ENCODE results near the gene SLC8B1.
A peak's percentile ranks its signal among the peaks of the same experiment; 100 is the strongest.

The SLC8B1 gene

DNA sequence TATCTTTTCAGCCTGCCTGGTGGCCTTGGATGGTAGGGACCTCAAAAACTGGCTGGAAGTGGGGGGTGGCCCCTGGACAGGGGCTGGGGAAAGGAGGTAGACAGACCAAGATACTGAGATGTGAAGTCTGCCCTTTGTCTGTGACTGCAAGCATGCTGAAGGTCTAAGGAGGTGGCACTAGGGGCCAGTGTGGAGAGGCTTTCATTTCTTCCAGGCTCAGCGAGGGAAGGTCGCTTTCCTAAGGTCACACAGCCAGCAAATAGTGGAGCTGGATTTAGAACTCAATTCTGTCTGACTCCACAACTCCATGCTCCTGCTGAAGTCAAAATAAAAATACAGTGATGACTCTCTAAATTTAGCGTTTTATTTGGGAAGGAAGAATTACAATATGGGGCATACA lies 12.2 kb upstream of the SLC8B1 start:
- TF ChIP-seq, protein P1, sequence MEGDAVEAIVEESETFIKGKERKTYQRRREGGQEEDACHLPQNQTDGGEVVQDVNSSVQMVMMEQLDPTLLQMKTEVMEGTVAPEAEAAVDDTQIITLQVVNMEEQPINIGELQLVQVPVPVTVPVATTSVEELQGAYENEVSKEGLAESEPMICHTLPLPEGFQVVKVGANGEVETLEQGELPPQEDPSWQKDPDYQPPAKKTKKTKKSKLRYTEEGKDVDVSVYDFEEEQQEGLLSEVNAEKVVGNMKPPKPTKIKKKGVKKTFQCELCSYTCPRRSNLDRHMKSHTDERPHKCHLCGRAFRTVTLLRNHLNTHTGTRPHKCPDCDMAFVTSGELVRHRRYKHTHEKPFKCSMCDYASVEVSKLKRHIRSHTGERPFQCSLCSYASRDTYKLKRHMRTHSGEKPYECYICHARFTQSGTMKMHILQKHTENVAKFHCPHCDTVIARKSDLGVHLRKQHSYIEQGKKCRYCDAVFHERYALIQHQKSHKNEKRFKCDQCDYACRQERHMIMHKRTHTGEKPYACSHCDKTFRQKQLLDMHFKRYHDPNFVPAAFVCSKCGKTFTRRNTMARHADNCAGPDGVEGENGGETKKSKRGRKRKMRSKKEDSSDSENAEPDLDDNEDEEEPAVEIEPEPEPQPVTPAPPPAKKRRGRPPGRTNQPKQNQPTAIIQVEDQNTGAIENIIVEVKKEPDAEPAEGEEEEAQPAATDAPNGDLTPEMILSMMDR (IDR thresholded peaks at IDR 0.05; ENCODE audit: low read depth, low read length): peak; percentile 2
- no peak overlapping the region for H3K4me3 ChIP-seq (ENCODE audit: low read depth, low read length)
- in situ Hi-C loops (cut with HindIII; ENCODE audit: low sequenced_read_pairs): no loop called here
- DNase-seq (ENCODE audit: low read depth, low spot score): no peak

DNA sequence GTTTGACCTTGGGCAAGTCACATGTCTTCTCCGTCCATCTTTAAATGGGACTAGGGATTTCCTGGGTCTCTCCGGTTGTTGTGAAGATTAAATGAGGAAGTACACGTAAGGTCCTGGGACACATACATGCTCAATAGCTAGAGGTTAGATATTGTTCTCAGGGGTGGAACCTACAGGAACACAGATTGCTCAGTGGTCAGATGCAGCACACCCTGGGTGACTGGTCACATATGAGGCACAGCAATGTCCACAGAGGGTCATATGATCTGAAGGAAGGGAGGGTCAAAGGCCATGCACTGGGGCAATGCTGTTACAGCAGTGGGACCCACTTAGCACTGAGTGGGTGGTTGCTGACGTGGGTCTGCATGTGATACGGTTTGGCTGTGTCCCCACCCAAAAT lies 11.4 kb upstream of the SLC8B1 start:
- no peak overlapping the region for H3K4me3 ChIP-seq (ENCODE audit: low read depth, low read length)
- DNase-seq (ENCODE audit: low read depth, low spot score): no peak
- TF ChIP-seq, protein P1 (IDR thresholded peaks at IDR 0.05; ENCODE audit: low read depth, low read length): no peak
- in situ Hi-C loops (cut with HindIII; ENCODE audit: low sequenced_read_pairs): no loop called here

DNA sequence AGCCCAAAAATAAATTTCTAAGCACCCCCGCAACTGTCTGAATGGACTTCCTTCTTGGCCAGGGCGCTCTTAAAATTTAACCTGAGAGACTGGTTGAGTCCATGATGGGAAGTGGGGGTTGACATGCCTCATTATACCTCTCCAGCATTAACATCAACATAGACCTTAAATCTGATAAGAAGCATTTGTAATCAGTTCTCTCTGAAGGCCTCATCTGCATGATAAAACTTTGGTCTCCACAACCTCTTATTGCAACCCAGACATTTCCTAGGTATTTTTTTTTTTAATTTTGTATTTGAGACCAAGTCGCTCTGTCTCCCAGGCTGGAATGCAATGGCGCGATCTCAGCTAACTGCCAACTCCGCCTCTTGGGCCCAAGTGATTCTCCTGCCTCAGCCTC lies 10.4 kb upstream of the SLC8B1 start:
- TF ChIP-seq, protein P1 (IDR thresholded peaks at IDR 0.05; ENCODE audit: low read depth, low read length): no peak
- H3K4me3 ChIP-seq (ENCODE audit: low read depth, low read length): no peak overlapping the region
- in situ Hi-C loops (cut with HindIII; ENCODE audit: low sequenced_read_pairs): no loop called here
- no peak for DNase-seq (ENCODE audit: low read depth, low spot score)

DNA sequence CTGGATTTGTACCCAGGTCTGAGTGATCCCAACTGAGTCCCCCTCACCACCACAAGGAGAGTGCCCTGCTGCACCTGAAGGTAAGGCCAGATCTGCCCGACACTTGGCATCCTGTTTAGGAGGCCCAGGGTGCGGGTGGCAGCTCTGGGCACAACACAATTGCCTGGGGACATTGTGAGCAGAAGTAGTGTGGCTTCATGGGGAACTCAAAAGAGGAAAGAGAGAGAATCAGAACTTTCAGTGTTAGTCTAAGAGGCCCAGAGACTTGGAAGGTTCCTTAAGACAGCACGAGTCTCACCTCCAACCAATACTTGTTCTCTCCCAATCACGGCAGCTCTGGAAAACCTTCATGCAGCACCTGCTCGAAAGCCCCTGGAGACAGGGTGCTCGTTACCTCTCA lies 6.6 kb upstream of the SLC8B1 start:
- in situ Hi-C loops (cut with HindIII; ENCODE audit: low sequenced_read_pairs): no loop called here
- DNase-seq (ENCODE audit: low read depth, low spot score): no peak
- TF ChIP-seq, protein P1 (IDR thresholded peaks at IDR 0.05; ENCODE audit: low read depth, low read length): no peak
- H3K4me3 ChIP-seq (ENCODE audit: low read depth, low read length): no peak overlapping the region

DNA sequence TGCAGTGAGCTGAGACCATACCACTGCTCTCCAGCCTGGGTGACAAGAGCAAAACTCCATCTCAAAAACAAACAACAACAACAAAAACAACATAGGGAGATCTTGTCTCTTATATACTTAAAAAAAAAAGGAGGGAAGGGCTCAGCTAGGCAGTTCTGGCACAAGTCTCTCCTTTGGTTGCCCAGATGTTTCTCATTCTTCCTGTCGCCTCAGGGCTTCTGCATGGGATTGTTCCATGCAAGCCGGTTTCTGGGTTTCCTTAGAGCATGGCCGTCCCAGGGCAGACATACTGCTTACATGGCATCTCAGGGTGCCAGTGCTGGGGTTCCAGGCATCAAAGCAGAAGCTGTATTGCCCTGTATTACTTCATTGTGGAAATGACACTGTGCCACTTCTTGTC lies 5.2 kb upstream of the SLC8B1 start:
- no peak overlapping the region for H3K4me3 ChIP-seq (ENCODE audit: low read depth, low read length)
- TF ChIP-seq, protein P1 (IDR thresholded peaks at IDR 0.05; ENCODE audit: low read depth, low read length): no peak
- in situ Hi-C loops (cut with HindIII; ENCODE audit: low sequenced_read_pairs): no loop called here
- no peak for DNase-seq (ENCODE audit: low read depth, low spot score)

DNA sequence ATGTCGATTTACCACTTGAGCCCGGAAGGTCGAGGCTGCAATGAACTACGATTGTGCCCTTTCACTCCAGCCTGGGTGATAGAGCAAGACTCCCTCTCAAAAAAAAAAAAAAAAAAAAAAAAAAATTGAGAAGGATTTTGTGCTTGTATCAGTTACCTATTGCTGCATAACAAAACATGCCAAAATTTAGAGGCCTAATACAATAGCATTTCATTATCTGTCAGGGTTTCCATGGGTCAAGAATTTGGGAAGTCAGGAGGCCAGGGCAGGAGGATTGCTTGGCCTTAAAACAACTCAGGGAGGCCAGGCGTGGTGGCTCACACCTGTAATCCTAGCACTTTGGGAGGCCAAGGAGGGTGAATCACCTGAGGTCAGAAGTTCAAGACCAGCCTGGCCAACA lies 4.6 kb upstream of the SLC8B1 start:
- TF ChIP-seq, protein P1 (IDR thresholded peaks at IDR 0.05; ENCODE audit: low read depth, low read length): no peak
- in situ Hi-C loops (cut with HindIII; ENCODE audit: low sequenced_read_pairs): no loop called here
- DNase-seq (ENCODE audit: low read depth, low spot score): no peak
- H3K4me3 ChIP-seq (ENCODE audit: low read depth, low read length): no peak overlapping the region
